Activated CD8-positive, alpha-beta memory T cell treated with anti-CD3 and anti-CD28 coated beads, Interleukin-2, amount 10 ng/mL, durations not matched to agents 7 days and 5 days (primary cell): Measurements from ENCODE around the gene MTG2. TPM values are rescaled to one million over a fixed set of nuclear protein-coding genes. Genes with fewer than 3 reads are reported as not detected.

Experiments
- ATAC-seq: fragments of 150-1000 bp; cut with Tn5 transposase; one replicate; pipeline ENCODE4 v1.10.0; 2021; ENCODE audit warnings: moderate library complexity
- CTCF ChIA-PET: fragments of 350-600 bp; sonication (Branson Sonifier 250); formaldehyde crosslinking; loops from one replicate; lab custom pipeline; 2021; ENCODE audit warnings: antibody characterized with exemption; lab: Charles Lee
- DNase-seq: peaks from one replicate; pipeline ENCODE4 v3.0.0-alpha.2; 2020
- H3K27ac Mint-ChIP-seq: one replicate; pipeline ENCODE4 v1.8.0; 2021; ENCODE audit warnings: mild to moderate bottlenecking, mixed read lengths
- H3K27me3 Mint-ChIP-seq: one replicate; pipeline ENCODE4 v1.8.0; 2021; ENCODE audit warnings: mixed read lengths
- H3K36me3 Mint-ChIP-seq: one replicate; pipeline ENCODE4 v1.8.0; 2021; ENCODE audit warnings: mild to moderate bottlenecking, mixed read lengths
- H3K4me1 Mint-ChIP-seq: one replicate; pipeline ENCODE4 v1.8.0; 2021; ENCODE audit warnings: mixed read lengths
- H3K4me3 Mint-ChIP-seq: one replicate; pipeline ENCODE4 v1.8.0; 2021; ENCODE audit warnings: mild to moderate bottlenecking, moderate library complexity, mixed read lengths
- H3K9me3 Mint-ChIP-seq: one replicate; pipeline ENCODE4 v1.8.0; 2022; ENCODE audit warnings: low read depth, mixed read lengths
- total RNA-seq, 2 experiments: library from RNA; stranded (reverse); gene quantifications; one replicate each; pipeline ENCODE4 v1.2.3, GENCODE V29; 2021

The MTG2 gene
- total RNA-seq, 2 experiments from 2014 or later, result 34.0 to 40.1 TPM

GRCh38 chr20:62149532-62150309 is 33.1 kb upstream of the MTG2 start:
- Mint-ChIP-seq H3K27ac (no peak overlapping the region), H3K27me3 (no peaks in the 10 kb centered on the region), H3K4me3 (no peak overlapping the region), H3K4me1 (peaks cover 17% of the 10 kb centered on the region), H3K36me3 (peaks cover 31% of the 10 kb centered on the region), H3K9me3 (peaks cover 6% of the 10 kb centered on the region)
- CTCF ChIA-PET, result no interaction called here
- no peak for DNase-seq
- ATAC-seq, result no peak

GRCh38 chr20:62150310-62150575 is 32.6 kb upstream of the MTG2 start:
- no peak overlapping the region for H3K4me3 Mint-ChIP-seq
- H3K4me1 Mint-ChIP-seq, result peaks cover 11% of the 10 kb centered on the region
- CTCF ChIA-PET, result no interaction called here
- H3K9me3 Mint-ChIP-seq, result peaks cover 6% of the 10 kb centered on the region
- H3K27me3 Mint-ChIP-seq, result no peaks in the 10 kb centered on the region
- H3K27ac Mint-ChIP-seq, result no peak overlapping the region
- H3K36me3 Mint-ChIP-seq, result peaks cover 32% of the 10 kb centered on the region
- ATAC-seq (no peak), DNase-seq (no peak)

GRCh38 chr20:62151225-62151624 is 31.6 kb upstream of the MTG2 start:
- peaks cover 6% of the 10 kb centered on the region for H3K9me3 Mint-ChIP-seq

GRCh38 chr20:62151835-62152364 is 30.9 kb upstream of the MTG2 start:
- H3K27me3 Mint-ChIP-seq, result no peaks in the 10 kb centered on the region
- ATAC-seq (no peak), DNase-seq (no peak)
- no peak overlapping the region for H3K4me3 Mint-ChIP-seq
- no peak overlapping the region for H3K27ac Mint-ChIP-seq
- peaks cover 6% of the 10 kb centered on the region for H3K9me3 Mint-ChIP-seq
- peaks cover 30% of the 10 kb centered on the region for H3K36me3 Mint-ChIP-seq
- CTCF ChIA-PET, result no interaction called here
- H3K4me1 Mint-ChIP-seq, result peaks cover 3% of the 10 kb centered on the region

More at GRCh38 chr20:62151225-62151624, 31.6 kb upstream of the MTG2 start:
- no peak for ATAC-seq
- no peak overlapping the region for H3K4me3 Mint-ChIP-seq
- H3K27me3 Mint-ChIP-seq, result no peaks in the 10 kb centered on the region
- CTCF ChIA-PET, result no interaction called here
- H3K27ac Mint-ChIP-seq, result no peak overlapping the region
- peaks cover 30% of the 10 kb centered on the region for H3K36me3 Mint-ChIP-seq
- peaks cover 5% of the 10 kb centered on the region for H3K4me1 Mint-ChIP-seq
- DNase-seq, result no peak

- ATAC-seq (no peak), DNase-seq (no peak)
- peaks cover 39% of the 10 kb centered on the region for H3K36me3 Mint-ChIP-seq
- H3K27me3 Mint-ChIP-seq, result no peaks in the 10 kb centered on the region
- CTCF ChIA-PET, result interaction anchor here (0.8 kb wide), 1 partner anchor 8 kb away, joined by 3 read pairs; no protein-coding TSS in a partner anchor
- H3K27ac Mint-ChIP-seq, result no peak overlapping the region
- H3K9me3 Mint-ChIP-seq, result peaks cover 6% of the 10 kb centered on the region
- H3K4me3 Mint-ChIP-seq, result no peak overlapping the region
- H3K4me1 Mint-ChIP-seq, result peaks cover 17% of the 10 kb centered on the region
Measured at GRCh38 chr20:62155428-62156253, 27.2 kb upstream of the MTG2 start.

GRCh38 chr20:62156254-62156556 is 26.6 kb upstream of the MTG2 start:
- Mint-ChIP-seq H3K4me3 (no peak overlapping the region), H3K27me3 (no peaks in the 10 kb centered on the region), H3K9me3 (peaks cover 6% of the 10 kb centered on the region), H3K36me3 (peaks cover 41% of the 10 kb centered on the region), H3K4me1 (peaks cover 18% of the 10 kb centered on the region), H3K27ac (no peak overlapping the region)
- ATAC-seq (no peak), DNase-seq (no peak)
- CTCF ChIA-PET, result interaction anchor here (0.7 to 0.8 kb wide), 2 partner anchors 9 to 145 kb away, joined by 3 read pairs; no protein-coding TSS in a partner anchor

- Mint-ChIP-seq H3K4me3 (no peak overlapping the region), H3K36me3 (peaks cover 44% of the 10 kb centered on the region), H3K4me1 (peaks cover 18% of the 10 kb centered on the region), H3K27ac (no peak overlapping the region), H3K27me3 (no peaks in the 10 kb centered on the region), H3K9me3 (peaks cover 6% of the 10 kb centered on the region)
- ATAC-seq, result peak; percentile 81
- CTCF ChIA-PET, result interaction anchor here (0.7 to 0.8 kb wide), 2 partner anchors 9 to 146 kb away, joined by 3 read pairs; no protein-coding TSS in a partner anchor
- peak; percentile 77 for DNase-seq
Measured at GRCh38 chr20:62156592-62157386, 26.0 kb upstream of the MTG2 start.

GRCh38 chr20:62157387-62158087 is 25.3 kb upstream of the MTG2 start:
- CTCF ChIA-PET, result no interaction called here
- DNase-seq (no peak), ATAC-seq (no peak)
- Mint-ChIP-seq H3K27ac (no peak overlapping the region), H3K9me3 (peaks cover 4% of the 10 kb centered on the region), H3K4me3 (no peak overlapping the region), H3K36me3 (peaks cover 39% of the 10 kb centered on the region), H3K27me3 (no peaks in the 10 kb centered on the region), H3K4me1 (peaks cover 18% of the 10 kb centered on the region)

GRCh38 chr20:62158088-62158400 is 24.8 kb upstream of the MTG2 start:
- Mint-ChIP-seq H3K4me1 (peaks cover 18% of the 10 kb centered on the region), H3K27ac (no peak overlapping the region), H3K27me3 (no peaks in the 10 kb centered on the region), H3K9me3 (peaks cover 4% of the 10 kb centered on the region), H3K4me3 (no peak overlapping the region), H3K36me3 (peaks cover 34% of the 10 kb centered on the region)
- CTCF ChIA-PET, result no interaction called here
- no peak for DNase-seq
- no peak for ATAC-seq

GRCh38 chr20:62158541-62158940 is 24.3 kb upstream of the MTG2 start:
- Mint-ChIP-seq H3K4me3 (no peak overlapping the region), H3K4me1 (peaks cover 18% of the 10 kb centered on the region), H3K27me3 (no peaks in the 10 kb centered on the region), H3K9me3 (peaks cover 1% of the 10 kb centered on the region), H3K27ac (no peak overlapping the region), H3K36me3 (peaks cover 29% of the 10 kb centered on the region)
- CTCF ChIA-PET, result no interaction called here
- DNase-seq (no peak), ATAC-seq (no peak)

- no peak overlapping the region for H3K4me3 Mint-ChIP-seq
- no peaks in the 10 kb centered on the region for H3K27me3 Mint-ChIP-seq
- H3K27ac Mint-ChIP-seq, result no peak overlapping the region
- ATAC-seq (no peak), DNase-seq (no peak)
- no peaks in the 10 kb centered on the region for H3K9me3 Mint-ChIP-seq
- CTCF ChIA-PET, result no interaction called here
- peaks cover 24% of the 10 kb centered on the region for H3K36me3 Mint-ChIP-seq
- peaks cover 18% of the 10 kb centered on the region for H3K4me1 Mint-ChIP-seq
Measured at GRCh38 chr20:62159052-62159451, 23.8 kb upstream of the MTG2 start.

GRCh38 chr20:62159839-62160238 is 23.0 kb upstream of the MTG2 start:
- peaks cover 18% of the 10 kb centered on the region for H3K4me1 Mint-ChIP-seq
- CTCF ChIA-PET, result no interaction called here
- DNase-seq, result peak; percentile 84
- H3K9me3 Mint-ChIP-seq, result no peaks in the 10 kb centered on the region
- no peaks in the 10 kb centered on the region for H3K27me3 Mint-ChIP-seq
- ATAC-seq, result peak; percentile 59
- H3K4me3 Mint-ChIP-seq, result no peak overlapping the region
- H3K27ac Mint-ChIP-seq, result peak overlapping the region; percentile 62
- H3K36me3 Mint-ChIP-seq, result peaks cover 18% of the 10 kb centered on the region

GRCh38 chr20:62160253-62160652 is 22.6 kb upstream of the MTG2 start:
- Mint-ChIP-seq H3K27me3 (no peaks in the 10 kb centered on the region), H3K36me3 (peaks cover 17% of the 10 kb centered on the region)
- CTCF ChIA-PET, result no interaction called here

More at GRCh38 chr20:62160253-62160652, 22.6 kb upstream of the MTG2 start:
- no peak overlapping the region for H3K4me3 Mint-ChIP-seq
- H3K4me1 Mint-ChIP-seq, result peaks cover 18% of the 10 kb centered on the region
- H3K27ac Mint-ChIP-seq, result no peak overlapping the region
- H3K9me3 Mint-ChIP-seq, result no peaks in the 10 kb centered on the region
- DNase-seq (no peak), ATAC-seq (no peak)
